ENCODE results near the gene APOL5.

APOL5 gene

DNA sequence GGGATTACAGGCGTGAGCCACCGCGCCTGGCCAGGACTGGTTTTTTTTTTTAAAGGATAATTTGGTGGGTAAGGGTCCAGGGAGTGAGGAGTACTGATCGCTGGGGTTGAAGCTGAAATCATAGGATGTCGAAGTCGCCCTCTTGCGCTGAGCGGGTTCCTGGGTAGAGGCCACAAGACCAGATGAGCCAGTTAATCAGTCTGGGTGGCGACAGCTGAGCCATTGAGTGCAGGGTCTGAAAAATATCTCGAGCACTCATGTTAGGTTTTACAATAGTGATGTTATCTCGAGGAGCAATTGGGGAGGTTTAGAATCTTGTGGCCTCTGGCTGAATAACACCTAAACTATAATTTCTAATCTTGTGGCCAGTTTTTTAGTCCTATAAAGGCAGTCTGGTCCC lies 7.8 kb downstream of the APOL5 start:
- DNase-seq (ENCODE audit: low spot score), result no peak
- CTCF ChIA-PET, result no interaction called here
- POLR2A ChIA-PET (ENCODE audit: low non-redundant PET), result no interaction called here
- H3K27ac ChIP-seq, result no peak overlapping the region
- TF ChIP-seq, protein P1, sequence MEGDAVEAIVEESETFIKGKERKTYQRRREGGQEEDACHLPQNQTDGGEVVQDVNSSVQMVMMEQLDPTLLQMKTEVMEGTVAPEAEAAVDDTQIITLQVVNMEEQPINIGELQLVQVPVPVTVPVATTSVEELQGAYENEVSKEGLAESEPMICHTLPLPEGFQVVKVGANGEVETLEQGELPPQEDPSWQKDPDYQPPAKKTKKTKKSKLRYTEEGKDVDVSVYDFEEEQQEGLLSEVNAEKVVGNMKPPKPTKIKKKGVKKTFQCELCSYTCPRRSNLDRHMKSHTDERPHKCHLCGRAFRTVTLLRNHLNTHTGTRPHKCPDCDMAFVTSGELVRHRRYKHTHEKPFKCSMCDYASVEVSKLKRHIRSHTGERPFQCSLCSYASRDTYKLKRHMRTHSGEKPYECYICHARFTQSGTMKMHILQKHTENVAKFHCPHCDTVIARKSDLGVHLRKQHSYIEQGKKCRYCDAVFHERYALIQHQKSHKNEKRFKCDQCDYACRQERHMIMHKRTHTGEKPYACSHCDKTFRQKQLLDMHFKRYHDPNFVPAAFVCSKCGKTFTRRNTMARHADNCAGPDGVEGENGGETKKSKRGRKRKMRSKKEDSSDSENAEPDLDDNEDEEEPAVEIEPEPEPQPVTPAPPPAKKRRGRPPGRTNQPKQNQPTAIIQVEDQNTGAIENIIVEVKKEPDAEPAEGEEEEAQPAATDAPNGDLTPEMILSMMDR (conservative IDR thresholded peaks at IDR 0.05; ENCODE audit: low read depth), result no peak

DNA sequence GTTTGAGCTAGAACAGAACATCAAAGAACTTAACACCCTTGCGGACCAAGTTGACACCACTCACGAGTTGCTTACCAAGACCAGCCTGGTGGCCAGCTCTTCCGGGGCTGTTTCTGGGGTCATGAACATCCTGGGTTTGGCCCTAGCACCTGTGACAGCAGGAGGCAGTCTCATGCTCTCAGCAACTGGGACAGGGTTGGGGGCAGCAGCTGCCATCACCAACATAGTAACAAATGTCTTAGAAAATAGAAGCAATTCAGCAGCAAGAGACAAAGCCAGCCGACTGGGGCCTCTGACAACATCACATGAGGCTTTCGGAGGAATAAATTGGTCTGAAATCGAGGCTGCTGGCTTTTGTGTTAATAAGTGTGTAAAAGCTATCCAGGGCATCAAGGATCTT lies 8.7 kb downstream of the APOL5 start:
- no peak for DNase-seq (ENCODE audit: low spot score)
- ChIA-PET CTCF (no interaction called here), POLR2A (ENCODE audit: low non-redundant PET) (no interaction called here)
- TF ChIP-seq, protein P1 (conservative IDR thresholded peaks at IDR 0.05; ENCODE audit: low read depth), result no peak
- no peak overlapping the region for H3K27ac ChIP-seq

DNA sequence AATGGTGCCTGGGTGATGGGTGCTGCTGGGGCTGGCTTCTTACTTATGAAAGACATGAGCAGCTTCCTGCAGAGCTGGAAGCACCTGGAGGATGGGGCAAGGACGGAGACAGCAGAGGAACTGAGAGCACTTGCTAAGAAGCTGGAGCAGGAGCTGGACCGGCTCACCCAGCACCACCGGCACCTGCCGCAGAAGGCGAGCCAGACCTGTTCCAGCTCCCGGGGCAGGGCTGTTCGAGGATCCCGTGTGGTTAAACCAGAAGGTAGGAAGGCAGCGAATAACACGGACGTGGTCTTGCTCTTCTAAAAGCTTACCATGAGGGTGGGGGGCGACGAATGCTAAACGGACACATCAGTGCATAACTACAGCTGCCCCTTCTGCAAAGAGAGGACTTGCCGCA lies 9.3 kb downstream of the APOL5 start:
- ChIA-PET POLR2A (ENCODE audit: low non-redundant PET) (no interaction called here), CTCF (no interaction called here)
- DNase-seq (ENCODE audit: low spot score), result no peak
- H3K27ac ChIP-seq, result no peak overlapping the region
- TF ChIP-seq, protein P1 (conservative IDR thresholded peaks at IDR 0.05; ENCODE audit: low read depth), result no peak

DNA sequence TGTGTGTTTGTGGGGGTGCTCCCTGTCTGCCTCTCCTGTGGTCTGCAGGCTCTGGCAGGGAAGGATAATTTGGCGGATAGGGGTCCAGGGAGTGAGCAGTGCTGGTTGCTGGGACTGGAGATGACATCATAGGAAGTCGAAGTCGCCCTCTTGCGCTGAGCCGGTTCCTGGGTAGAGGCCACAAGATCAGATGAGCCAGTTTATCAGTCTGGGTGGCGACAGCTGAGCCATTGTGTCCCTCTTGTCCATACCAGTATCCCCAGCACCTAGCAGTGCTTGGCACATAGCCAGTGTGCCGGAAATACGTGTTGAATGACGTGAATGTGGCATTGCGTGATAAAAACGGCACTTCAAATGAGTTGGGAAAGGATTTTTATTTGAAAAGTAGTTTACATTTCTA lies 9.8 kb downstream of the APOL5 start:
- DNase-seq (ENCODE audit: low spot score), result no peak
- ChIA-PET CTCF (no interaction called here), POLR2A (ENCODE audit: low non-redundant PET) (no interaction called here)
- TF ChIP-seq, protein P1 (conservative IDR thresholded peaks at IDR 0.05; ENCODE audit: low read depth), result no peak
- no peak overlapping the region for H3K27ac ChIP-seq

DNA sequence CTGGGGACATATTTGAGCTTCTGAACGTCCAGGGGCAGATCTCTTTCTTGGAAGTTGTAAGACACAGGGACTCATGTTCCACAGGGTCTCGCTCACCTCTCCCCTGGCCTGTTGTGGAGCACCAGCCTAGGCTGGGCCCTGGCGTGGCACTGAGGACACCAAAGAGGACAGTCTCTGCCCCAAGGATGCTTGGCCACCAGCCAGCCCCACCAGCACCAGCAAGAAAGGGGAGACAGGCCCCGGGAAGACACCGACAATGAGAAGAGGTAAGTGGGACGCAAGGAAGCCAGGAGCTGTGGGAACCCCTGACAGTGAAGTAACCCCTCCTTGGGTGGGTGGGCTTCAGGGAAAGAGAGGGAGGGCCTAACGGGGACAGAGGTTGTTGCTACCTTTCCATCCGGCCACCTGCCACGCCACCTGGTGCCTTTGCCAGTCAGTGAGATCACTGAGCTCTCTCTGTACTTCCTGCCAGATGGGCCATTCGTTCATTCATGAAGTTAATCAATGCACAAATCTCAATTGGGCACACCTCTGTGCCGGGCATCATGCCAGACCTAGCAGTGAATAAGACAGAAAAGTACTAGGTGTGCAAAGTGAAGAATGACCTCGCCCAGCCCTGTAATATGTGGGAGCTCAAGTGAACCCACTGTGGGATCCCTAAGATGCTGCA lies 11.1 kb downstream of the APOL5 start:
- no peak for DNase-seq (ENCODE audit: low spot score)
- ChIA-PET POLR2A (ENCODE audit: low non-redundant PET) (no interaction called here), CTCF (no interaction called here)
- TF ChIP-seq, protein P1 (conservative IDR thresholded peaks at IDR 0.05; ENCODE audit: low read depth), result no peak
- H3K27ac ChIP-seq, result no peak overlapping the region

DNA sequence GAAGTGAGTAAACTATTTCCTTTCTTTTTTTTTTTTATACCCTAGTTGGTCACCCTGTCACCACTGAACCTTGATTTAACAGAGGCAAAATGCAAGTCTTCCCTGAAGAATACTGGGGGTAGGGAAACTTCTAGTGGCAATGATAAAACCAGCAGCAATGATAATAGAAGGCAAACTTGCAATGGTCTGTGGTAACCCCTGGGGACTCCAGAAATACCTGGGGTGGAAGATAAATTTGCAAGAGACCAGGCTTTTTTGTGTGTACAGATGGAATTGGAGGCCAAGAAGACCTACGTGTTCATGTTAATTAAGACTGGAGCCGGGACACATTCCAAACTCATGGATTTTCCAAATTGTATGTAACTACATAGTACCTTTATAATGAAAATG lies 11.6 kb downstream of the APOL5 start:
- TF ChIP-seq, protein P1 (conservative IDR thresholded peaks at IDR 0.05; ENCODE audit: low read depth), result no peak
- POLR2A ChIA-PET (ENCODE audit: low non-redundant PET), result no interaction called here
- DNase-seq (ENCODE audit: low spot score), result no peak
- CTCF ChIA-PET, result no interaction called here
- H3K27ac ChIP-seq, result no peak overlapping the region

DNA sequence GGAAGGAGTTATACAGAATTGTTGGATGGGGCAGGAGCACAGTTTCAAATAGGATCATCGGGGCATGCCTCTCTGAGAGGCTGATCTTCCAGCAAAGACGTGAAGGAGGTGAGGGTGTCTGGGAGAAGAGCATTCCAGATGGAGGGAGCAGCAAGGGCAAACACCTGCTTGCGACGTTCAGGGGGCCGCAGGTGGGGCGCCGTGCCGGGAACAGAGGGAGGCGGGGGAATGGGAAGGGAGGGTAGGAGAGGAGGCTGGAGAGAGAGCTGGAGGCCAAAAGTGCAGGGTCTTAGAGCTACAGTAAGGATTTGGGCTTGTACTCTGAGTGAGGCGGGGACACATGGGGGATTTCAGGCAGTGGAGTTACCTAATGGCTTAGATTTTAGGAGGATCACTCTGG lies 13.6 kb downstream of the APOL5 start:
- TF ChIP-seq, protein P1 (conservative IDR thresholded peaks at IDR 0.05; ENCODE audit: low read depth), result no peak
- H3K27ac ChIP-seq, result no peak overlapping the region
- CTCF ChIA-PET, result no interaction called here
- POLR2A ChIA-PET (ENCODE audit: low non-redundant PET), result no interaction called here
- no peak for DNase-seq (ENCODE audit: low spot score)
